A549 (cell line): Measurements from ENCODE around the gene ACTRT2. TPM values are rescaled to one million over a fixed set of nuclear protein-coding genes. Genes with fewer than 3 reads are reported as not detected.

Source experiments
- ATAC-seq, 2 experiments: fragments of 200-7000 bp in 1 of 2; fragments of >200 bp in 1 of 2; cut with Nextera tagmentation in 1 of 2; cut with Tn5 transposase in 1 of 2; 3 replicates each; pipeline versions ENCODE4 v1.8.0 to v1.9.1; 2018 to 2020; ENCODE audit warnings: mild to moderate bottlenecking in 1 of 2, moderate library complexity in 1 of 2
- CTCF ChIA-PET: fragments of 300-600 bp; sonication (Branson Sonifier 250); formaldehyde crosslinking; extraction: SDS; loops from one replicate; lab custom pipeline; 2021; ENCODE audit warnings: antibody characterized with exemption, inconsistent platforms; lab: Yijun Ruan, JAX
- POLR2A ChIA-PET: fragments of 350-600 bp; formaldehyde crosslinking; extraction: SDS; loops from one replicate; lab custom pipeline; 2021; ENCODE audit warnings: antibody characterized with exemption, inconsistent platforms; lab: Yijun Ruan, JAX
- DNase-seq, 2 experiments: peaks; one replicate each; pipeline versions ENCODE4 v3.0.0 to v3.0.0-alpha.2; 2011 to 2016; ENCODE audit warnings: low read depth in 1 of 2, low spot score in 1 of 2
- FAIRE-seq: peaks from 2 replicates; lab custom pipeline; 2011; peaks lifted over from hg19 to GRCh38; lab: Jason Lieb, UNC
- H3K27ac ChIP-seq, 2 experiments: fragments of >200 bp; sonication (Bioruptor Twin); formaldehyde crosslinking; 3 replicates each; pipeline ENCODE4 v1.5.1; 2016 to 2017
- H3K4me1 ChIP-seq: fragments of >200 bp; sonication (Bioruptor Twin); formaldehyde crosslinking; 3 replicates; pipeline ENCODE4 v1.6.1; 2016
- H3K4me2 ChIP-seq: fragments of >200 bp; sonication (Bioruptor Twin); formaldehyde crosslinking; 3 replicates; pipeline ENCODE4 v1.6.1; 2016
- H3K4me3 ChIP-seq: fragments of >200 bp; sonication (Bioruptor Twin); formaldehyde crosslinking; 3 replicates; pipeline ENCODE4 v1.5.1; 2016
- H3K9me3 ChIP-seq: fragments of >200 bp; sonication (Bioruptor Twin); formaldehyde crosslinking; 3 replicates; pipeline ENCODE4 v1.6.1; 2016
- EP300 ChIP-seq, 2 experiments: fragments of >200 bp; sonication (Bioruptor Twin); formaldehyde crosslinking; IDR thresholded peaks; 2 replicates in 1 of 2; 3 replicates in 1 of 2; pipeline ENCODE4 v1.6.1; 2016 to 2017
- FOSL2 ChIP-seq, 2 experiments: fragments of 450-650 bp in 1 of 2; fragments of >200 bp in 1 of 2; sonication (Bioruptor Twin) in 1 of 2; formaldehyde crosslinking; IDR thresholded peaks; 2 replicates each; pipeline versions ENCODE4 v1.5.0 to v1.6.1; 2016 to 2020; ENCODE audit warnings: mild to moderate bottlenecking in 1 of 2, moderate library complexity in 1 of 2
- FOXS1 ChIP-seq: fragments of 250-450 bp; sonication (Bioruptor Pico); IDR thresholded peaks from 2 replicates; pipeline ENCODE4 v1.5.0; 2020; ENCODE audit warnings: mild to moderate bottlenecking, moderate library complexity
- MYC ChIP-seq: IDR thresholded peaks from 2 replicates; pipeline ENCODE4 v1.6.1; 2012; ENCODE audit warnings: mild to moderate bottlenecking, inconsistent platforms, low read length, improper control_type of control experiment, borderline replicate concordance
- NPAS2 ChIP-seq: fragments of 250-450 bp; sonication (Bioruptor Pico); IDR thresholded peaks from 2 replicates; pipeline ENCODE4 v1.8.0; 2022; ENCODE audit warnings: mild to moderate bottlenecking, moderate library complexity, borderline replicate concordance
- PHF8 ChIP-seq: fragments of 200-600 bp; sonication (generic); IDR thresholded peaks from 2 replicates; pipeline ENCODE4 v1.6.1; 2016; ENCODE audit warnings: low read depth, mild to moderate bottlenecking, antibody characterized with exemption, moderate library complexity, borderline replicate concordance
- POLR2AphosphoS2 ChIP-seq: conservative IDR thresholded peaks from 2 replicates; pipeline ENCODE4 v1.6.1; 2012; ENCODE audit warnings: low read length, improper control_type of control experiment, inconsistent platforms
- RAD21 ChIP-seq, 2 experiments: fragments of >200 bp in 1 of 2; sonication (Bioruptor Twin) in 1 of 2; formaldehyde crosslinking in 1 of 2; IDR thresholded peaks in 1 of 2; conservative IDR thresholded peaks in 1 of 2; 2 replicates in 1 of 2; 3 replicates in 1 of 2; pipeline ENCODE4 v1.6.1; 2012 to 2018; ENCODE audit warnings: inconsistent platforms in 1 of 2
- TP53 ChIP-seq: fragments of 250-450 bp; sonication (Bioruptor Pico); IDR thresholded peaks from 2 replicates; pipeline ENCODE4 v1.5.0; 2021; ENCODE audit warnings: mild to moderate bottlenecking, moderate library complexity
- USF2 ChIP-seq: fragments of 450-650 bp; IDR thresholded peaks from 2 replicates; pipeline ENCODE4 v1.6.1; 2014; ENCODE audit warnings: antibody characterized with exemption
- WGBS: methylation state at CpG from one replicate; pipeline ENCODE4 v1.1.6; 2017; ENCODE audit errors: missing lambda C conversion rate; 5-methylcytosine and 5-hydroxymethylcytosine counted together
- polyA plus RNA-seq, 4 experiments: library from polyadenylated mRNA; depleted of rRNA in 3 of 4; stranded (reverse); fragments of >200 nt; fragmentation: RNase III in 1 of 4; extraction: RNeasy Plus Mini Kit Qiagen cat#74134 plus additional on column Dnase treatment in 1 of 4; gene quantifications; 2 replicates in 3 of 4; 3 replicates in 1 of 4; pipeline ENCODE4 v1.2.3, GENCODE V29; 2011 to 2017
- TF ChIP-seq, protein P1 (sequence below): fragments of 150-350 bp; IDR thresholded peaks from 2 replicates; pipeline ENCODE4 v1.6.1; 2014; ENCODE audit warnings: low read depth, mild to moderate bottlenecking, low read length
- TF ChIP-seq, protein P2 (sequence below): fragments of 200-600 bp; sonication (generic); IDR thresholded peaks from 2 replicates; pipeline ENCODE4 v1.6.1; 2016; ENCODE audit warnings: antibody characterized with exemption, mild to moderate bottlenecking, moderate library complexity
- TF ChIP-seq, protein P3 (sequence below): IDR thresholded peaks from 2 replicates; pipeline ENCODE4 v1.6.1; 2012
- TF ChIP-seq, protein P4 (sequence below): IDR thresholded peaks from 2 replicates; pipeline ENCODE4 v1.6.1; 2012; ENCODE audit warnings: low read depth, borderline replicate concordance

The ACTRT2 gene
- polyA plus RNA-seq, 2 of the 4 experiments (the other 2 are of a cell fraction): not detected

DNA sequence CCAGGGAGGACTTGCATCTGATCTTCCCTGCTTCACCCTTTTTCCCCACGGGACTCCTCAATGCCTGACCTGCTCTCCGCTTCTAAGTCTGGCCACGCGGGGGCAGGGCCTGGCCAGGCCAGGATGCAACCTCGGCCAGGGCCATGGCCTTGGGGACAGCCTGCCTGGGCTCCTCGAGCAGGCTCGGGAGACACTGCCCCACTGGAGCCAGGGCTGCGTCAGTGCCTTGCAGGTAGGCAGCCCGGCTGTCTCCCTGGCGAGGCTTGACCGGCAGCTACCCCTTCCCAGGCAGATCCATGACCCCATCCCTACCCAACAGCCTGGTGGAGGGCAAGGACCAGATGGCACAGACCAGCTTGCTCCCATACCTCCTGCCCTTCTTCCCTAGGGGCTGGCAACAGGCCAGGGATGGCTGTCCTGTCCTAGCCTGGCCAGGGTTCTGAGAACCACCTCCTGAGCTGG, 45.0 kb downstream of the ACTRT2 start:
- POLR2A ChIA-PET: no interaction called here
- CTCF ChIA-PET: interaction anchor here (1.5 kb wide), 1 partner anchor 344 kb away, joined by 4 read pairs; no protein-coding TSS in a partner anchor
- H3K27ac ChIP-seq: no peak overlapping the region
- TF ChIP-seq RAD21 (conservative IDR thresholded peaks at IDR 0.05 in 1 of 2, IDR thresholded peaks at IDR 0.05 in 1 of 2) (peak; percentile 17 to 36; a peak in 3 of 5 replicates), PHF8 (no peak)
- no peak overlapping the region for H3K4me2 ChIP-seq
- FAIRE-seq (no peak), ATAC-seq (peak in 1 of 2 experiments; percentile 74; a peak in 3 of 6 replicates), DNase-seq (peak in 1 of 2 experiments; percentile 32)
- no peak overlapping the region for H3K4me3 ChIP-seq
- H3K4me1 ChIP-seq: no peaks in the 10 kb centered on the region
- H3K9me3 ChIP-seq: no peaks in the 10 kb centered on the region
- WGBS: 53% methylated on average over 6 of the region's 11 CpGs

GRCh38 chr1:3066826-3067225, 45.6 kb downstream of the ACTRT2 start:
- Histone ChIP-seq H3K4me1 (no peaks in the 10 kb centered on the region), H3K4me2 (no peak overlapping the region), H3K4me3 (no peak overlapping the region), H3K27ac (no peak overlapping the region), H3K9me3 (no peaks in the 10 kb centered on the region)
- no peak for ATAC-seq
- TF ChIP-seq FOSL2 (IDR thresholded peaks at IDR 0.05): no peak
- no peak for TF ChIP-seq FOSL2 (CRISPR knock-in tag; IDR thresholded peaks at IDR 0.05)
- TF ChIP-seq, protein P1, sequence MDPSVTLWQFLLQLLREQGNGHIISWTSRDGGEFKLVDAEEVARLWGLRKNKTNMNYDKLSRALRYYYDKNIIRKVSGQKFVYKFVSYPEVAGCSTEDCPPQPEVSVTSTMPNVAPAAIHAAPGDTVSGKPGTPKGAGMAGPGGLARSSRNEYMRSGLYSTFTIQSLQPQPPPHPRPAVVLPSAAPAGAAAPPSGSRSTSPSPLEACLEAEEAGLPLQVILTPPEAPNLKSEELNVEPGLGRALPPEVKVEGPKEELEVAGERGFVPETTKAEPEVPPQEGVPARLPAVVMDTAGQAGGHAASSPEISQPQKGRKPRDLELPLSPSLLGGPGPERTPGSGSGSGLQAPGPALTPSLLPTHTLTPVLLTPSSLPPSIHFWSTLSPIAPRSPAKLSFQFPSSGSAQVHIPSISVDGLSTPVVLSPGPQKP: no peak
- TF ChIP-seq NPAS2 (CRISPR knock-in tag): no peak
- TF ChIP-seq USF2: no peak
- no peak for TF ChIP-seq TP53 (CRISPR knock-in tag)
- no peak for TF ChIP-seq MYC
- no peak for TF ChIP-seq EP300 (IDR thresholded peaks at IDR 0.05)
- TF ChIP-seq, protein P2, sequence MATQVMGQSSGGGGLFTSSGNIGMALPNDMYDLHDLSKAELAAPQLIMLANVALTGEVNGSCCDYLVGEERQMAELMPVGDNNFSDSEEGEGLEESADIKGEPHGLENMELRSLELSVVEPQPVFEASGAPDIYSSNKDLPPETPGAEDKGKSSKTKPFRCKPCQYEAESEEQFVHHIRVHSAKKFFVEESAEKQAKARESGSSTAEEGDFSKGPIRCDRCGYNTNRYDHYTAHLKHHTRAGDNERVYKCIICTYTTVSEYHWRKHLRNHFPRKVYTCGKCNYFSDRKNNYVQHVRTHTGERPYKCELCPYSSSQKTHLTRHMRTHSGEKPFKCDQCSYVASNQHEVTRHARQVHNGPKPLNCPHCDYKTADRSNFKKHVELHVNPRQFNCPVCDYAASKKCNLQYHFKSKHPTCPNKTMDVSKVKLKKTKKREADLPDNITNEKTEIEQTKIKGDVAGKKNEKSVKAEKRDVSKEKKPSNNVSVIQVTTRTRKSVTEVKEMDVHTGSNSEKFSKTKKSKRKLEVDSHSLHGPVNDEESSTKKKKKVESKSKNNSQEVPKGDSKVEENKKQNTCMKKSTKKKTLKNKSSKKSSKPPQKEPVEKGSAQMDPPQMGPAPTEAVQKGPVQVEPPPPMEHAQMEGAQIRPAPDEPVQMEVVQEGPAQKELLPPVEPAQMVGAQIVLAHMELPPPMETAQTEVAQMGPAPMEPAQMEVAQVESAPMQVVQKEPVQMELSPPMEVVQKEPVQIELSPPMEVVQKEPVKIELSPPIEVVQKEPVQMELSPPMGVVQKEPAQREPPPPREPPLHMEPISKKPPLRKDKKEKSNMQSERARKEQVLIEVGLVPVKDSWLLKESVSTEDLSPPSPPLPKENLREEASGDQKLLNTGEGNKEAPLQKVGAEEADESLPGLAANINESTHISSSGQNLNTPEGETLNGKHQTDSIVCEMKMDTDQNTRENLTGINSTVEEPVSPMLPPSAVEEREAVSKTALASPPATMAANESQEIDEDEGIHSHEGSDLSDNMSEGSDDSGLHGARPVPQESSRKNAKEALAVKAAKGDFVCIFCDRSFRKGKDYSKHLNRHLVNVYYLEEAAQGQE: no peak
- TF ChIP-seq FOXS1 (CRISPR knock-in tag): no peak
- no peak for TF ChIP-seq POLR2AphosphoS2
- TF ChIP-seq, protein P3, sequence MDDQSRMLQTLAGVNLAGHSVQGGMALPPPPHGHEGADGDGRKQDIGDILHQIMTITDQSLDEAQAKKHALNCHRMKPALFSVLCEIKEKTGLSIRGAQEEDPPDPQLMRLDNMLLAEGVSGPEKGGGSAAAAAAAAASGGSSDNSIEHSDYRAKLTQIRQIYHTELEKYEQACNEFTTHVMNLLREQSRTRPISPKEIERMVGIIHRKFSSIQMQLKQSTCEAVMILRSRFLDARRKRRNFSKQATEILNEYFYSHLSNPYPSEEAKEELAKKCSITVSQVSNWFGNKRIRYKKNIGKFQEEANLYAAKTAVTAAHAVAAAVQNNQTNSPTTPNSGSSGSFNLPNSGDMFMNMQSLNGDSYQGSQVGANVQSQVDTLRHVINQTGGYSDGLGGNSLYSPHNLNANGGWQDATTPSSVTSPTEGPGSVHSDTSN: no peak
- TF ChIP-seq, protein P4, sequence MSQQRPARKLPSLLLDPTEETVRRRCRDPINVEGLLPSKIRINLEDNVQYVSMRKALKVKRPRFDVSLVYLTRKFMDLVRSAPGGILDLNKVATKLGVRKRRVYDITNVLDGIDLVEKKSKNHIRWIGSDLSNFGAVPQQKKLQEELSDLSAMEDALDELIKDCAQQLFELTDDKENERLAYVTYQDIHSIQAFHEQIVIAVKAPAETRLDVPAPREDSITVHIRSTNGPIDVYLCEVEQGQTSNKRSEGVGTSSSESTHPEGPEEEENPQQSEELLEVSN: no peak
- CTCF ChIA-PET: interaction anchor here (0.6 to 1.5 kb wide), 2 partner anchors 344 to 358 kb away, joined by 3 to 4 read pairs; no protein-coding TSS in a partner anchor
- no CpG with 5 or more reads among the region's 10 CpGs for WGBS
- DNase-seq: no peak
- POLR2A ChIA-PET: no interaction called here
- no peak for FAIRE-seq
